ENCODE data around the gene ARHGAP27.

DNA sequence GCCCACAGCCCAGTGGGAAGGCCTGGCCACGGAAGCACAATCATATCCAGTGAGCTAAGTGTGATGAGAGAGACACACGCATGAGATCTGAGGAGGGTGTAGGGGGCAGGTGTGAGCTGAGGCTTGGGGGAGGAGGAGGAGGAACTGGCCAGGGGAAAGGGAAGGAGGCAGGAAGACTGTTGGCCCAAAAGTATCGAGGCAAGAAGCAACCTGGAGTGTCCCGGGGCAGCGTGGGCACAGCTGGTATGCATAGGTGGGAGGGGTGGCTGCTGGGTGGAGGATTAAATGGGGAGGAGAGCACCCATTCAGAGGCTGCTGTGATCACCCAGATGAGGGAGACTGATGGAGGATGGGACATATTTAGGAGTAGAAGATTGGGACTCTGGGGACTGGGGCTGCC is 41.4 kb downstream of the ARHGAP27 start:
- TF ChIP-seq SUZ12 (IDR thresholded peaks at IDR 0.05; ENCODE audit: extremely low read depth, insufficient read depth, insufficient read length) (no peak), ZNF274 (IDR thresholded peaks at IDR 0.05; ENCODE audit: low read depth, low read length) (no peak), YY1 (IDR thresholded peaks at IDR 0.05; ENCODE audit: insufficient read depth, insufficient read length) (no peak)
